HG02571 (cell line): Measurements from ENCODE around the gene PCDHGB3.
"Not testable (repeated sequence)": the region's sequence is repeated elsewhere in the genome, so short reads cannot be mapped to it uniquely, and the experiment has no call there.

ENCODE experiments used
- ATAC-seq: cut with Tn5 transposase; IDR thresholded peaks from one replicate; pipeline ENCODE4 v1.9.1; 2021; ENCODE audit warnings: mild to moderate bottlenecking, moderate library complexity; ENCODE audit not compliant: unreplicated experiment

PCDHGB3 gene

GRCh38 chr5:141356950-141357349 is 13.1 kb upstream of the PCDHGB3 start:
- ATAC-seq = no peak

GRCh38 chr5:141359790-141360426 is 10.1 kb upstream of the PCDHGB3 start, which contains the start of gene PCDHGB2:
PCDHGB2 (plus strand) TSS chr5:141359994; CDS start chr5:141360136, 142 bp downstream.
- ATAC-seq = no peak

- ATAC-seq = no peak
Measured at GRCh38 chr5:141360685-141361084, 9.4 kb upstream of the PCDHGB3 start.

GRCh38 chr5:141362719-141363118 is 7.3 kb upstream of the PCDHGB3 start:
- no peak for ATAC-seq

- ATAC-seq = no peak
Measured at GRCh38 chr5:141363952-141364660, 5.9 kb upstream of the PCDHGB3 start, which contains the start of gene PCDHGA5. PCDHGA5 (plus strand) TSS chr5:141364162; CDS start chr5:141364331, 169 bp downstream.

- no peak for ATAC-seq
Measured at GRCh38 chr5:141366016-141366896, 3.8 kb upstream of the PCDHGB3 start.

- no peak for ATAC-seq
Measured at GRCh38 chr5:141371572-141372475, 1.8 kb downstream of the PCDHGB3 start.

- no peak for ATAC-seq
Measured at GRCh38 chr5:141373673-141374317, 3.8 kb downstream of the PCDHGB3 start, which contains the start of gene PCDHGA6. PCDHGA6 (plus strand) TSS chr5:141373891; CDS start chr5:141374084, 193 bp downstream.

- ATAC-seq = no peak
Measured at GRCh38 chr5:141374627-141375026, 4.6 kb downstream of the PCDHGB3 start.

- ATAC-seq = not testable (repeated sequence)
Measured at GRCh38 chr5:141375444-141376155, 5.6 kb downstream of the PCDHGB3 start.

GRCh38 chr5:141382469-141383294 is 12.6 kb downstream of the PCDHGB3 start, which contains the start of gene PCDHGA7:
PCDHGA7 (plus strand) TSS chr5:141382742; CDS start chr5:141382900, 158 bp downstream.
- no peak for ATAC-seq

GRCh38 chr5:141383345-141383744 is 13.3 kb downstream of the PCDHGB3 start:
- no peak for ATAC-seq

GRCh38 chr5:141384471-141385267 is 14.6 kb downstream of the PCDHGB3 start:
- no peak for ATAC-seq

GRCh38 chr5:141387557-141388311 is 17.7 kb downstream of the PCDHGB3 start, which contains the start of gene PCDHGB4:
PCDHGB4 (plus strand) TSS chr5:141387698; CDS start chr5:141387885, 187 bp downstream.
- peak; percentile 88 for ATAC-seq

- no peak for ATAC-seq
Measured at GRCh38 chr5:141388661-141389060, 18.6 kb downstream of the PCDHGB3 start.
